SKM-1 (cell line): ENCODE data around the gene PPP1R13L.

ENCODE experiments used
- DNase-seq: peaks from one replicate; lab custom pipeline; 2025; ENCODE audit not compliant: unreplicated experiment; lab: John Stamatoyannopoulos, UW

The PPP1R13L gene

DNA sequence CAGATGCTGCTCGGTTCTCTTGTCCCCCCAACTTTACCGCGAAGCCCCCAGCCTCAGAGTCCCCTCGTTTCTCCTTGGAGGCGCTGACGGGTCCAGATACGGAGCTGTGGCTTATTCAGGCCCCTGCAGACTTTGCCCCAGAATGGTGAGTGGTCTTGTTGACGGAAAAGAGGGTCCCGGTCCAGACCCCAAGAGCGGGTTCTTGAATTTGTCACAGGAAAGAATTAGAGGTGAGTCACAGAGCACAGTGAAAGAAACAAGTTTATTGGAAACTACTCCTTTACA lies 2.2 kb upstream of the PPP1R13L start:
- no peak for DNase-seq

DNA sequence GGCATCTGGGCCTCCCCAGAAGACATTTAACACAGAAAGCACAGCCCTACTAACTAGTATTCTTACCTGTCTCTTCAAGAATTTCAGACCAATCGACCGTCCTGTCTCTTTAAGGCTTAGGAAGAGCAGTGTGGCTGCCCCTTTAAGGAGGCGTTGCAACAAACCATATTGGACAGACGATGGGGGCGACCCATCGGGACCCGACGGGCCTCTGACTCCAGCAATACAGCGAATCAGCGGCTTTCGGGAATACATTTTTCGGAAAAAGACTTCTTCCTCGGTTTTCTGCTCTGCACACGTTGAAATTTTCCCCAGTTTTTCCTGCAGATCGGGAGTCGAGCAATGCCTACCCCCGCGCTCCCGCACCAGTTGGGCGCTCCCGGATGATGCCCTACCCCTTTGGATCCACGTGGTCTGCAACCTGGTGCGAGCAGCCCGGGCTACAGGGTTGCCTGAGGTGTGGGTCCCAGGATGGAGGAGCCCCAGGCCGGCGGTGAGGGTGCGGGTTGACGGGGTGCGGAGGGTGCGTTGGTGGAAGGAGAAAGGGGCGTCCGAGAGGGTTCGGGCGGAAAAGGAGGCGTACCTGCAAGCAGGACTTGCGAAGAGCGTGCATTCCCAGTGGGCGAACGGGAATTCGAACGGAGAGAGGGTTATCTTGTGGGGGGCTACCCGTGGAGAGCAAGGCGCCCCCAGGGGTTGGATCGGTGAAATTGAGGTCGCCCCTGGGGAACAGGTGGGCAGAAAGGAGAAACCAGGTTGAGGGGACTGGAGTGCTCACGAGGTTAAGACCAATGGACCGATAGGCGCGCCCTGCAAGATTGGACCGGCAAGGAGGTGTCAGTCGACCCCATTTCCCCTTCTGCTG lies 1.6 kb upstream of the PPP1R13L start, which contains the start of gene POLR1G:
Gene POLR1G, plus strand, starts transcription at position 419 of the 865 bp plus-strand sequence. Its CDS starts 53 bp downstream, at position 472.
- peak; percentile 18 for DNase-seq

DNA sequence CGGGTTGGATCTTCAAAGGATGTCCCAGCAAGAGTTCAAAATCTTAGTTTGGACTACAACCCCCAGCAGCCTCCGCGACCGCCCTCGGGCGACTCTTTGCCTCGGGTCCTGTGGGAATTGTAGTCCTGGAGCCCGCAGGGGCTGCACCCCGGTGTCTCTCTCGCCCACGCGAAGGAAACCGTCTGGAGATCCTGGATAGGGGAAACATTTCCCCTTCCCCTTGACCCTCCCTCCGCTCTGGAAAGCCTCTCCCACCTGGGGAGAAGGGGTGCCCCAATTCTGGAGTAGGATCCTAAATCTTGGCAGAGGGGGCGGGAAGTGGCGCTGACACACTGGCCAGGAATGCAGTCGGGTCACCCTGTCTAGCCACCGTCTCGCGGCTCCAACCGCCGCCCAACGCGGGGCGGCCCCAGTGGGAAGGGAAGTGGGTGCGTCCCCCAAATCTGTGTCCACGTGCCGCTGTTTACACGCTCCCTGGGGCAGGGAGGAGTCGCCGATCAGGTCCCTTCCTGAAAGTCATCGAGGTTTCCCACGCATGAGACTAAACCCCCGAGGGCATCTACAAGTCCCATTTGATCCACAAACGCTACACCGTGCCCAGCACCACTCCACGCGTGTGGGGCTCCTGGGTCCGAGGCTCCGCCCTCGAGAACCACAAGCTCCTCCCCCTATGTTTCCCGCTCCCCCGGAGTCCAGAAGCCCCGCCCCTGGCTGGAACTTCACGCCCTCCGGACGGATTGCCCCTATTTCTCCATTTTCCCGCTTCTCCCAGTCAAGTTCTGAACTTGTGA lies 761 bp upstream of the PPP1R13L start:
- peak; percentile 9 for DNase-seq

DNA sequence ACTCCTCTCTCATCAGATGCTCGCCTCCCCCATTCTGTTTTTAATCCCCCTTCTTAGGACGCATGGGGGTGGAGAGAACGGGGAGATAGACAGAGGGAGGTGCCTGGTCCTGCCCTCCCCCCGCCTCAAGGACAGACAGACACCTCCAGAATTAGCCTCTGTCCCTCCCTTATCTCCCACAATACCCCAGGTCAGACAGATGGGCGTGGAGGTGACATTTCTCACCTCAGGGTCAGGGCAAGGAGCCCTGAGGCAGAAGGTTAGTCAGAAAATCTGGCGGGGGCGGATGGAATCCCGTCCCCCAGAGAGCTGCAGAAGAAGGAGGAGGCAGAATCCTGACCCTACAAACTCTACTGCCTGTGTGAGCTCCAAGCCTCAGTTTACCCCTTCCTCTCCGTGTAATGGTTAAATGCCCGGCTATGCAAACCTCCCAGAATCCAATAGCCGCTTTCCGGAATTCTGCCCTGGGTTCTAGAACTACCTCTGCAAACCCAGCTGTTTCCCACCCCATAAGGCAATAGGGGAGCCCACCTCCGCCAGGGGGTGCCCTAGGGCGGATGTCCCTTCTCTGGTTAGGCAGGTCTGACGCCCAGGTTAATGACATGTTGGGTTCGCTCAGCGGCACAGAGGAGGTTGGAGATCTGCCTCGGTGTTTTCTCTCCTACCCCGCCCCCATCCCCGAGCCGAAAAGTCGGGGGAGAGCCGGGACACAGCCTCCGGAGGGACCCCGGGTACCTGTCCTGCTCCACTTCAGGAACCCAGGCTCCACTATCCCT lies 900 bp downstream of the PPP1R13L start:
- DNase-seq = no peak

DNA sequence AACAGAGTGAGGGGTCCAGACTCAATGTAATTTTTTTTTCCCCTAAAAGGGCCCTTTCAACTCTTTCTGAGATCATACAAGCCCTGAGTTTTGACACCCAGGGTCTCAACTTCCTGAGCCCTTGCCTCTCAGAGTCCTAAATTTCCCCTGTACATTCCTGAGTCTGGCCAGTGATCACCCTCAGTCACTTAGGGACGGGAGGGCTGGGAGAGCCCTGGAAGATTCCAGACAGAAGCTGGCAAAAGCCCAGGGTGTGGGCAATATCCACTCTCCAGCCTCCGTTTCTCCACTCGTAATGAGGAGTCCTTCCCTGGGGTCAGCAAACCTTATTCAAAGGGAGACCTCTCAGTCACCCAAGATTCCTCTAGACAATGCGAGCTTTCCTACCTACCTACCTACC lies 1.6 kb downstream of the PPP1R13L start:
- no peak for DNase-seq

DNA sequence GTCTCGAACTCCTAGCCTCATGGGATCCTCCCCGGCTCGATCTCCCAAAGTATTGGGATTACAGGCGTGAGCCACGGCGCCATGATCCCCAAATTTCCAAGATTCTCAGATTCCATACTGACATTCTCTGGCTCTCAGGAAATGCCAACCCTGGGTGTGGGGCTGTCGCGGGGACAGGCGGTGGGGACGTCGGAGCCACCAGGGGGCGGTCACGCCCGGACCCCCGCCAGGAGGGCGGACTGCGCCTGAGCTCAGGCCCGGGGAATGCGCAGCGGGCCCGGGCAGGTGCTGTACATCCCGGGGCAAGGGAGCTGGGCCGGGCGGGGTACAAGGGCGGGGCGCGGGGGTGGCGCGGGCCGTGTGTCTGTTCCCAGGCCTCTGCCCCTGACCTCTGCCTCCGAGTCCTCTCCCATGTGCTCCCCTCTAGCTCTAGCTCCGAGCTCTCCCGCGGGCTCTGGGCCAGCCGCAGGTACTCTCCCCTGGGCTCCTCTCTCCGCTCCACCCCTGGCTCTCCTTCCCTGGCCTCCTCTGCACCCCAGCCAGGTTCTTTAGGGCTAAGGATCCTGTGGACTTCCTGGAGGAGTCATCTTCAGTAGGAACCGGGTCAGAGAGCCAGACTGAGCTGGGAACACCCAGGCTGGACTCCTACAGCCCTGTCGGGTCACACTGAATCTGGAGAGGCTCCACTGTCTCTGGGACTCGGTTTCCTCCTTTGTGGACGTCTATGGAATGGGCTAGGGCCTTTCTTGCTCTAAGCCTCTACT lies 2.4 kb downstream of the PPP1R13L start:
- no peak for DNase-seq

DNA sequence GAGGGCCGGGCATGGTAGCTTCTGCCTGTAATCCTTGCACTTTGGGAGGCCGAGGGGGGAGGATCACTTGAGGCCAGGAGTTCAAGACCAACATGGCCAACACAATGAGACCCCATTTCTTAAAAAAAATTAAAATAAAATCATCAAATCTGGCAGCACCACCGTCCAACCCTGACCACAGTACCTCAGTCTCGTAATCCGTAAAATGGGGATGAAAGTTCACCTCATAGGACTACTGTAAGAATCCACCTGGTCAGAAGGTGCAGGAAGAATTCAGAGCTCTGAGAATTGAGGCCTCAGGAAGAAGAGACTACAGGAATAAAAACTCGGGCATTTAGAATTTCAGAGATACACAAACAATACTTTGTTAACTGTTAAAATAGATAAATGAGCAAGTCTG lies 3.1 kb downstream of the PPP1R13L start:
- no peak for DNase-seq

DNA sequence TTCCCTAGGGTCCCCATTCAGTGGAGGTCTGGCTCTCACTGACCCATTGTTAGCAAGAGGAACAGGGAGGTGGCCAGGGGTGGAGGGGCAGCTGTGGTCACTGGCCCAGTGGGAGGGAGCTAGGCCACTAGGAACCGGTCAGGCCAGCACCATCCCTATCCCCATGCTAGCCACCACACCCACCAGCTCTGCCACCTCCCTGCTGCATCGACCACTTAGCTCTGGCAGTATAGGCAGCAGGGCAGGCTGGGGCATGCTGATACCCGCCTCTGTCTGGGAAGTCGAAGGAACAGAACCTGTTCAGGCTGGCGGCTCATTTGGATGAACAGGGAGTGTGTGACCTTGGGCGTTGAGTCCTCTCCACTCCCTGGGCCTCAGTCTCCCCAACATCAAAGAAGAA lies 4.7 kb downstream of the PPP1R13L start:
- DNase-seq = no peak

DNA sequence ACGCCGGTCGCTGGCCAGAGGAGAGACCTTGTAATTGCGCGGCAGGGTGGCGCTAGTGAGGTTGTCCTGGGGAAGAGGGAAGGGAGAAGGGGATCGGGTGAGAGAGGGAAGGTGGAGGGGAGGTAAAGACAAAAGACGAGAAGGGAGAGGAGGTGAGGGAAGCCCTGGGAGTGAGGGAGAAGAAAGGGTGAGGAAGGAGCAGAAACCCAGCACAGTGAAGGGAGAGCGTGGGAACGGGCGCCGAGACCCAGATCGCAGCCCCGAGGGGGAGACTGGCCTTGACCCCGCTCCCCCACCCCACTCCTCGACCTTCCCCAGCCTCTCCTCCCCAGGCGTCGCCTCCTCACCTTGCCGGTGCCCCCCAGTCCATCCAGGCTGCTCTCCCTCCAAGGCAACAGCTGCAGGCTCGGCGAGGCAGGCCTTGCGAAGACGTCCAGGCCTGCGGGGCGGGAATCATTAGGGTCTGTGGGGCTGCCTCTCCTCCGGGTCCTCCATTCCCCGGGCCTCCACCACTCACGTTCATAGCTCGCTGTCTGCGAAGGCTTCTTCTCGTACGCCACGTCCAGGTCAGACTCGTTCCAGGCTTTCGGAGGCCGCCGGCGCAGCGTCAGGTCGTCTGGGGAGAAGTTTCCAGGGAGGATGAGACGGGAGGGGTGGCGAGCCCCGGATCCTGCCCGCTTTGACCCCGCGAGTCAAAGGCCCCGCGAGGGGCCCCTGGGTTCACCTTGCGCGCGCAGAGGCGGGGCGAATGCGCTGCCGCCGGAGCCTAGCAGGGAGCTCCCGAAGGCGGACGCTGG lies 8.8 kb downstream of the PPP1R13L start:
- DNase-seq = no peak

DNA sequence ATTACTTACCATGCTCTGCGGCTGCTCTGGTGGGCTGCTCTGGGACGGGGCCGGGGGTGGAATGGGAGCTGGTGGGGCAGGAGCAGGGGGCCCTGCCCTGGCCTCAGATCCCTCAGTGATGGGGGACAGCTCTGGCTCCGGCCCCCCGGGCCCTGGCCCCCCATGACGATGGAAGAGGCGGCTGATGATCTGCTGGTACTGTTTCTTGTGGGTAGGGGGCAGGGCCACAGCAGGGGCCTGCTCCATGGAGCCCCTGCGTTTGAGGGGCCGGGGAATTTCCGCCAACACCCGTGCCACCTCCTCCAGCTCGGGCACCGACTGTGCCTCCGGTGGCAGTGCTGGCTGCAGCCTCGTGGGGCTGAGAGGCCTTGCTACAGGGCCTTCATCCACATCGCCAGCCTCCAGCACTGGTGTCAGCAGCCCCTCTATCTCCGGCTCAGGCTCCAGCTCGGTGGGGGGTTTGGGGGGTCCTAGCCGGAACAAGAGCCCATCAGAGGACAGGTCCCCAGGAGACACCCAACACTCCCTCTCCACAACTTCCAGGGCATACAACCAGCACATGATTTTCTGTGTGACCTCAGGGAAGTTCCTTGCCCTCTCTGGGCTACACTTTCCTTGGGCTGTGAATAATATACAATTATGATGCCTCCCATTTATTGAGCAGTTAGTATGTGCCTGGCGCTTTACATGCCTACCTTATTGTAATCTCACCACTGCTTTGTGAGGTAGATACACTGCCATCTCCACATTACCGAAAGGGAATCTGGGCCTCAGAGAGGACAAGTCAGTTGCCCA lies 12.8 kb downstream of the PPP1R13L start:
- no peak for DNase-seq

DNA sequence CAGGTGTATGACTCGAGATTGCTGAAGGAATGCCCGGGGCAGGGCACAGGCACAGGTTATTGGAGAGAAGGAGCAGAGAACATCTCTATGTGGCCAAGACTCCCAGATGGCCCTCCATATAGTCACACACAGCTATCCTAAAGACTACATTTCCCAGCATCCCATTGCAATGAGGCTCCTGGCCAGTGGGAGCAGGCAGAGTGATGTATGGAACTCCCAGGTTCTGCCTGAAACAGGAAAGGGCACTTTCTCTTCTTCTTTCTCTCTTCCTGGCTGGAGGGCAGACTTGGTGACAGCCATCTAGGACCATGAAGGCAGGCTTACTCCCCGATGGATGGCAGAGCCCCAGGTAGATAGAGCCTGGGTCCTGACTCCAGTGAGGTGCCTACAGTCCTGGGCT lies 13.5 kb downstream of the PPP1R13L start:
- no peak for DNase-seq

DNA sequence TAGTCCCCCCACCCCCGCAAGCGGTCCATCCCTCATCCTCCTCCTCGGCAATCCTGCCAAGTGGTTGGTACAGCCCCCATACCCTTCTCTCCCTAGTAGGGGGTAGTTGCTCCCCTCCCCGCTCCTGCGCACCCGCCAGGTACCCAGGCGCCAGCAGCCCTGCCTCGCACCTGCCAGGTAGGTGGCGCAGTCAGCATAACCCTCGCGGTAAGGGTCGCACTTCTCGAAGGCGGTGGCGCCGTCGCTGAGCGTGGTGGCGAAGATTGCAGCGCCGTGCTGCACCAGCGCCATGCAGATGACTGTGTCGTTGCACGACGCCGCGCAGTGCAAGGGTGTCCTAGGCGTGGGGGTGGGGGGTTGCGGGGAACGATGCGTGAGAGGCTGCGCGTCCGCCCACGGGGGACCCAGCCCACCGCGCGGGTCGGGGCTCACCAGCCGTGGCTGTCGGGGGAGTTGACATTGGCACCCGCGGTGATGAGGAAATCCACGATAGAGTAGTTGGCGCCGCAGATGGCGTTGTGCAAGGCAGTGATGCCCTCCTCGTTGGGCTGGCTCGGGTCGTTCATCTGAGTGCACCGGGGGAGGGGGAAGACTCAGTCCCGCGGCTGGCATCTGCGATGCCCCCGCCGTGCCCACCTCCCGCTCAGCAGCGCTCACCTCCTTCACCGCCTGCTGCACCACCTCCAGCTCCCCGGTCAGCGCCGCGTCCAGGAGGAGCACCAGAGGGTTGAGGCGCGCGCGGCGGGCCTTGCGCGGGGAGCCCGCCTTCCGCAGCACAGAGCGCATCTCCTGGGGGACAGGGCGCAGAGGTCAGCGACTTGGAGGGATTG lies 19.3 kb downstream of the PPP1R13L start:
- no peak for DNase-seq

DNA sequence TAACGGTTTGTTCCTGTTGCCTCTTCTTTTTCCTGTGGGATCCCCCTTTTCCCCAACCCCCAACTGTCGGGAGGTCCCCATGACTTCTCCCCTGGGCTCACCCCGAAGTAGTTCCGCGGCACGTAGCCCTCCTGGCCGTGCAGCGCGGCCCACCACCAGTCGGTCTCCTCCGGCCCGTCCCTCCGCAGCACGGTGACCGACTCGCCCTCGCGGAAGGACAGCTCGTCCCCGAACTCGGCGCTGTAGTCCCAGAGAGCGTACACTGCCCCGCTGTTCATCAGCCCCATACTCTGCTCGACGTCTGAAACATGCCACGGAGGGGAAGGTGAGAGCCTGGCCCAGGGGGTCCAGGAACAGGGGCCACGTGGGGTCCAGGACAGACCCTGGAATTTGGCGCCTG lies 22.4 kb downstream of the PPP1R13L start:
- DNase-seq = no peak

DNA sequence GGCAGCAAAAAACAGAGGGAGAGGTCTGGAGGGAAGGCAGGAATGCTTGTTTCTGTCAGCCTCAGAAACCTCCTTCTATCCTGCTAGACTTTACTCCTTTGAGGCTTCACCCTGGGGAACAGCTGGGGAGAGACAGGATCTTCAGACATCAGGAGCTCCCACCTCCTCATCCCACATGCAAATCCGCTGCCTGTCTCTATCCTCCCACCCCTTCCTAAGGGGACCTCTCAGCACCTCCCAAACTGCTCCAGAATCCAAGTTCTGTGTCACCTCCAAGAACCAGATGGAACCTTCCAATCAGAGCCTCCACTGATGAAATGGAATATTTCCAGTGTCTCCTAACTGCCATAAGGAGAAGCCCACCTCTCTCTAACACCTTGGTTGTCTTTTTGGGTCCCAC lies 24.8 kb downstream of the PPP1R13L start:
- DNase-seq = no peak

DNA sequence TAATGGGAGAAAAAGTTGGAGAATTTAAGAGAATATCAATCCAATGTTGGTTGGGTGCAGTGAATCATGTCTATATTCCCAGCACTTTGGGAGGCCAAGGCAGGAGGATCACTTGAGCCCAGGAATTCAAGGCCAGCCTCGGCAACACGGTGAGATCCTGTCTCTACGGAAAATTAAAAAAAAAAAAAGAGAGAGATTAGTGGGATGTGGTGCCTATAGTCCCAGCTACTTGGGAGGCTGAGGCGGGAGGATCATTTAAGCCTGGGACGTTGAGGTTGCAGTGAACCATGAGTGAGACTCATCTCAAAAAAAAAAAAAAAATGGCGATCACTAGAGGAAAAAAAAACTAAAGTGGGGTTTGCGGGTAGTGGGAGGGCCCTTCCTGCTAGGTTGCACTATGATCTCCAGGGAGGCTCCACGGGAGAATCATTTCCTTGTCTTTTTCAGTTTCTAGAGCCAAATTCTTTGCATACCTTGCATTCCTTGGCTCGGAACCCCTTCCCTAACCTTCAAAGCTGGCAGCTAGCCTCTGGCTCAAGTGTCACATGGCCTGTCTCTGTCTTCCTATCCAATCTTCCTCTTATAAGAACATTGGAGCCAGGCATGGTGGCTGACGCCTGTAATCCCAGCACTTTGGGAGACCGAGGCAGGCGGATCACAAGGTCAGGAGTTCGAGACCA lies 28.7 kb downstream of the PPP1R13L start:
- DNase-seq = no peak

DNA sequence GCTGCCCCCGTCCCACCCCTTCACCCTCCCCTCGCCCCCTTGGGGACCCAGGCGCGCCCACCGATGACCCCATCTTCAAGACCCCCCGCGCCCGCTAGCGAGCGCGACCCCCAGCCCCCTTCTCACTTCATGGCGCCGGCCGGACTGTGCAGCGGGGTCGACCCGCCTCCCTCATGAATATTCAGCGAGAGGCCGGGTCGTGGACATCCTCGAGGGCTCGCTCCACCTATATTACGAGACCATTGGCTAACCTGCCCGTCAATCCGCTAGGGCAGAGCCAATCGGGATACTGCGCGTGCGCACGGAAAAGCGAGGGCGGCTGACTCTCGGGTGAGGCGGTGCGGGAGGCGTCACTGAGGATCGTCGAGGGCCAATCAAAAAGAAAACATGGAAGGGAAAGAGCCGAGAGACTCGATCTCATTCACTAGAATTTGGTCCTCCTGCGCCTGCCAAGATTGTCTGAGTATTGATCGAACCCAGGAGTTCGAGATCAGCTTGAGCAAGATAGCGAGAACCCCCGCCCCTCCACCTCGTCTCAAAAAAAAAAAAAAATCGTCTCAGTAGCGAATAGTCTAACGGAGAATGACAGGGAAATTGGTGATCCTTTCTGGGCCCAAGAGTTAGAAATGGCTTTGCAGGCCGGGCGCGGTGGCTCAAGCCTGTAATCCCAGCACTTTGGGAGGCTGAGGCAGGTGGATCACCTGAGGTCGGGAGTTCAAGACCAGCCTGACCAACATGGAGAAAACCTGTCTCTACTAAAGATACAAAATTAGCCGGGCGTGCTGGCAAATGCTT lies 34.3 kb downstream of the PPP1R13L start, which contains the start of gene ERCC2:
Gene ERCC2, minus strand, starts transcription at position 164 of the 795 bp plus-strand sequence. Its CDS starts 33 bp downstream, at position 131.
- peak; percentile 63 for DNase-seq
